Endothelial cell (in vitro differentiated cells): ENCODE results near the gene ZFAND2B. TPM values are rescaled to one million over a fixed set of nuclear protein-coding genes. Genes with fewer than 3 reads are reported as not detected.

ENCODE experiments used
- DNase-seq: peaks from one replicate; pipeline ENCODE4 v3.0.0; 2021; ENCODE audit warnings: low spot score
- H3K27ac Mint-ChIP-seq: one replicate; pipeline ENCODE4 v1.8.0; 2021; ENCODE audit warnings: mixed read lengths, inconsistent platforms; ENCODE audit not compliant: unreplicated experiment
- H3K27me3 Mint-ChIP-seq: one replicate; pipeline ENCODE4 v1.8.0; 2021; ENCODE audit warnings: mild to moderate bottlenecking, moderate library complexity, mixed read lengths, inconsistent platforms; ENCODE audit not compliant: unreplicated experiment
- H3K36me3 Mint-ChIP-seq: one replicate; pipeline ENCODE4 v1.8.0; 2021; ENCODE audit warnings: mild to moderate bottlenecking, low read depth, mixed read lengths, inconsistent platforms; ENCODE audit not compliant: unreplicated experiment
- H3K4me1 Mint-ChIP-seq: one replicate; pipeline ENCODE4 v1.8.0; 2021; ENCODE audit warnings: mild to moderate bottlenecking, mixed read lengths, inconsistent platforms; ENCODE audit not compliant: unreplicated experiment
- H3K4me3 Mint-ChIP-seq: one replicate; pipeline ENCODE4 v1.8.0; 2021; ENCODE audit warnings: mild to moderate bottlenecking, mixed read lengths, inconsistent platforms; ENCODE audit not compliant: unreplicated experiment
- H3K9me3 Mint-ChIP-seq: one replicate; pipeline ENCODE4 v1.8.0; 2021; ENCODE audit warnings: mixed read lengths, inconsistent platforms; ENCODE audit not compliant: unreplicated experiment
- CTCF ChIP-seq: fragments of 200-600 bp; sonication (generic); IDR thresholded peaks from one replicate; pipeline ENCODE4 v1.5.0; 2021; ENCODE audit warnings: antibody characterized with exemption; ENCODE audit not compliant: unreplicated experiment
- total RNA-seq: library from RNA; stranded (reverse); fragmentation: NEBNext Ultra II Directional; extraction: Animal tissue kit (Norgen Biotek cat#: 25700); gene quantifications from one replicate; pipeline ENCODE4 v1.2.1, GENCODE V29; 2021; ENCODE audit not compliant: unreplicated experiment

Gene ZFAND2B
- total RNA-seq, 1 donor from 2014 or later = 39.7 TPM

- H3K4me1 Mint-ChIP-seq = peaks cover 10% of the 10 kb centered on the region
- no peak overlapping the region for H3K4me3 Mint-ChIP-seq
- DNase-seq = no peak
- no peak overlapping the region for H3K27ac Mint-ChIP-seq
- peaks cover 12% of the 10 kb centered on the region for H3K27me3 Mint-ChIP-seq
- TF ChIP-seq CTCF = no peak
- H3K36me3 Mint-ChIP-seq = peaks cover 10% of the 10 kb centered on the region
- H3K9me3 Mint-ChIP-seq = no peaks in the 10 kb centered on the region
Measured at GRCh38 chr2:219213026-219213415, 6.4 kb downstream of the ZFAND2B start.

- peaks cover 5% of the 10 kb centered on the region for H3K36me3 Mint-ChIP-seq
Measured at GRCh38 chr2:219213486-219214071, 7.0 kb downstream of the ZFAND2B start.

GRCh38 chr2:219214141-219214540 is 7.6 kb downstream of the ZFAND2B start:
- no peak for TF ChIP-seq CTCF
- Mint-ChIP-seq H3K4me3 (no peak overlapping the region), H3K27ac (no peak overlapping the region), H3K4me1 (peaks cover 8% of the 10 kb centered on the region), H3K27me3 (peaks cover 11% of the 10 kb centered on the region), H3K36me3 (peaks cover 3% of the 10 kb centered on the region), H3K9me3 (no peaks in the 10 kb centered on the region)
- no peak for DNase-seq

More at GRCh38 chr2:219213486-219214071, 7.0 kb downstream of the ZFAND2B start:
- Mint-ChIP-seq H3K27me3 (peaks cover 11% of the 10 kb centered on the region), H3K4me3 (no peak overlapping the region), H3K27ac (no peak overlapping the region), H3K9me3 (no peaks in the 10 kb centered on the region), H3K4me1 (peaks cover 6% of the 10 kb centered on the region)
- DNase-seq = no peak
- no peak for TF ChIP-seq CTCF

- Mint-ChIP-seq H3K27ac (no peak overlapping the region), H3K36me3 (peaks cover 3% of the 10 kb centered on the region), H3K4me1 (peaks cover 14% of the 10 kb centered on the region), H3K27me3 (peaks cover 11% of the 10 kb centered on the region), H3K4me3 (no peak overlapping the region), H3K9me3 (no peaks in the 10 kb centered on the region)
- no peak for TF ChIP-seq CTCF
- no peak for DNase-seq
Measured at GRCh38 chr2:219214786-219215185, 8.2 kb downstream of the ZFAND2B start.

- Mint-ChIP-seq H3K27ac (no peak overlapping the region), H3K4me1 (peaks cover 14% of the 10 kb centered on the region), H3K4me3 (no peak overlapping the region), H3K9me3 (no peaks in the 10 kb centered on the region), H3K27me3 (peaks cover 11% of the 10 kb centered on the region), H3K36me3 (peaks cover 4% of the 10 kb centered on the region)
- no peak for DNase-seq
- no peak for TF ChIP-seq CTCF
Measured at GRCh38 chr2:219215871-219216534, 9.4 kb downstream of the ZFAND2B start.
